ENCODE measurements around the gene COMMD7.

DNA sequence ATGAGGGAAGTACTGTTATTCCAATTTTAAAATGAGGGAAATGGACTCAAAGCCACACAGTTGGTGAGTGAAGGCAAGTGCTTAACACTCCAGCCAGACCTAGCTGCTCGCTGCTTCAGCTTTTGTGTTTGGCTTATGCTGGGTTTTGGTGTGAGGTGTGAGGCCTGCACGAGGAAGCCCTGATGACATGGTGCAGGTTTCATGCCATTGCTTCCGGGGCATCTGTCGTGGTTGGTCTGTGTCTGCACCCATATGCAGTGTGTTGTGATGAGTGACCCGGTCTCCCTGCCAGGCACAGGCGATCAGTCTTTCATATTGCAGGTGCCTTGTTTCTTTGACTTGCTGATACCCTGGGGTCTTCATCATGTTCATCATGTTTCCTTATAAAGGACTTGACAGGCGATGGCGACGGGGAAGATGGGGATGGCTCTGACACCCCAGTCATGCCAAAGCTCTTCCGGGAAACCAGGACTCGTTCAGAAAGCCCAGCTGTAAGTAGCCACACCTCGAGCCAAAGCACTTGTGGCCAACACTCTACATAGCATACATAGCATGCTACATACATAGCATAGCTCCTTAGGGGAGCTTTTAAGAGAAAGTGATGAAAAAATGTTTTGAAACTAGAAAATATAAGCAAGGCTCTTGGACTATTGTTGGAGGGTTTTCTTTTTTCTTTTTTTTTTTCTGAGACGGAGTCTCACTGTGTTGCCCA is 41.3 kb upstream of the COMMD7 start:
- TF ChIP-seq CTCF (IDR thresholded peaks at IDR 0.05), result no peak
- TF ChIP-seq POLR2A (IDR thresholded peaks at IDR 0.05), result no peak
